A549 treated with Hydrocortisone at 1 μM for 4 hours (cell line): Measurements from ENCODE around the gene DCAF7. TPM values are rescaled to one million over a fixed set of nuclear protein-coding genes. Genes with fewer than 3 reads are reported as not detected.

Experiments
- total RNA-seq: library from RNA; stranded (reverse); fragments of 200-300 nt; extraction: Qiagen RNA extraction; gene quantifications from 5 replicates; pipeline ENCODE4 v1.2.3, GENCODE V29; 2022

DCAF7 gene
- total RNA-seq: 50.0 to 63.4 TPM (median 57.5 TPM) in 5 replicates

GRCh38 chr17:63549946-63550816, at the start of gene DCAF7:
TSS of gene DCAF7 (plus strand) at chr17:63550477. CDS start at chr17:63550678, 201 bp downstream.

GRCh38 chr17:63523253-63523855, 26.9 kb upstream of the DCAF7 start, which contains the start of gene KCNH6:
TSS of gene KCNH6 (plus strand) at chr17:63523358. CDS start at chr17:63523414, 56 bp downstream.

GRCh38 chr17:63600569-63601438, 50.5 kb downstream of the DCAF7 start, which contains the start of gene TACO1:
TSS of gene TACO1 (plus strand) at chr17:63600895. CDS start at chr17:63601084, 189 bp downstream.

GRCh38 chr17:63621684-63622573, 71.7 kb downstream of the DCAF7 start, which contains the start of gene MAP3K3:
TSS of gene MAP3K3 (plus strand) at chr17:63622417. CDS start at chr17:63622760, 343 bp downstream.

Other genes starting within 250 kb of the DCAF7 start
- 32.0 to 35.5 TPM (median 32.7 TPM) in 5 replicates for gene CYB561, start 104.2 kb upstream of the DCAF7 start, total RNA-seq
- 1.6 to 3.1 TPM (median 2.4 TPM) in 5 replicates for gene ACE, start 73.4 kb upstream of the DCAF7 start, total RNA-seq
- gene KCNH6, start 27.1 kb upstream of the DCAF7 start, total RNA-seq: not detected in 5 replicates
- 48.5 to 56.3 TPM (median 54.6 TPM) in 5 replicates for gene TACO1, start 50.4 kb downstream of the DCAF7 start, total RNA-seq
- 13.2 to 19.5 TPM (median 17.5 TPM) in 5 replicates for gene MAP3K3, start 71.9 kb downstream of the DCAF7 start, total RNA-seq
- gene LIMD2, start 149.6 kb downstream of the DCAF7 start, total RNA-seq: 8.6 to 13.1 TPM (median 11.4 TPM) in 5 replicates
- 24.4 to 28.1 TPM (median 26.4 TPM) in 5 replicates for gene STRADA, start 191.3 kb downstream of the DCAF7 start, total RNA-seq
- 88.9 to 149 TPM (median 97.5 TPM) in 5 replicates for gene CCDC47, start 223.1 kb downstream of the DCAF7 start, total RNA-seq
- 90.8 to 118 TPM (median 92.2 TPM) in 5 replicates for gene DDX42, start 223.7 kb downstream of the DCAF7 start, total RNA-seq